ENCODE measurements around the gene NFE2.

The NFE2 gene

GRCh38 chr12:54249489-54249888, 51.3 kb downstream of the NFE2 start:
- no peak for DNase-seq (ENCODE audit: low read depth)

- no peak for DNase-seq (ENCODE audit: low read depth)
These were observed 54.7 kb downstream of the NFE2 start for GRCh38 chr12:54246011-54246641.

Data from GM04504 (cell line).